Mesenchymal stem cell (in vitro differentiated cells and primary cell): Measurements from ENCODE around the gene ASMTL.
"Not testable (repeated sequence)": the region's sequence is repeated elsewhere in the genome, so short reads cannot be mapped to it uniquely, and the experiment has no call there.

Source experiments
- DNase-seq: peaks from one replicate; pipeline ENCODE4 v3.0.0-alpha.2; 2013
- H2AFZ ChIP-seq: one replicate; pipeline ENCODE4 v1.6.1; 2013; ENCODE audit warnings: low read depth, mild to moderate bottlenecking, control low read depth, inconsistent platforms, low read length, moderate library complexity
- H2AK5ac ChIP-seq: 2 replicates; pipeline ENCODE4 v1.6.1; 2013; ENCODE audit warnings: low read length, moderate library complexity, mild to moderate bottlenecking, inconsistent platforms; ENCODE audit not compliant: severe bottlenecking
- H2BK120ac ChIP-seq: one replicate; pipeline ENCODE4 v1.6.1; 2013; ENCODE audit warnings: low read depth, mild to moderate bottlenecking, inconsistent platforms, low read length, moderate library complexity
- H2BK12ac ChIP-seq, 2 experiments: one replicate each; pipeline ENCODE4 v1.6.1; 2013; ENCODE audit warnings: inconsistent platforms in 2 of 2, low read length in 2 of 2, mild to moderate bottlenecking in 2 of 2, moderate library complexity in 2 of 2, control low read depth in 1 of 2
- H2BK15ac ChIP-seq: one replicate; pipeline ENCODE4 v1.6.1; 2013; ENCODE audit warnings: mild to moderate bottlenecking, low read depth, inconsistent platforms; ENCODE audit not compliant: poor library complexity, severe bottlenecking
- H2BK5ac ChIP-seq: 2 replicates; pipeline ENCODE4 v1.6.1; 2013; ENCODE audit warnings: low read depth, mild to moderate bottlenecking, low read length, control low read depth, inconsistent platforms; ENCODE audit not compliant: poor library complexity, severe bottlenecking
- H3K14ac ChIP-seq, 2 experiments: one replicate each; pipeline ENCODE4 v1.6.1; 2013; ENCODE audit warnings: inconsistent platforms in 2 of 2, low read length in 2 of 2, control low read depth in 1 of 2, mild to moderate bottlenecking in 1 of 2, moderate library complexity in 1 of 2
- H3K18ac ChIP-seq, 2 experiments: one replicate each; pipeline ENCODE4 v1.6.1; 2013; ENCODE audit warnings: inconsistent platforms in 2 of 2, low read length in 2 of 2, control low read depth in 1 of 2, low read depth in 1 of 2, mild to moderate bottlenecking in 1 of 2
- H3K23ac ChIP-seq, 2 experiments: one replicate each; pipeline ENCODE4 v1.6.1; 2013; ENCODE audit warnings: inconsistent platforms in 2 of 2, low read length in 2 of 2, mild to moderate bottlenecking in 2 of 2, moderate library complexity in 2 of 2, control low read depth in 1 of 2
- H3K27ac ChIP-seq: 2 replicates; pipeline ENCODE4 v1.5.1; 2013; ENCODE audit warnings: mild to moderate bottlenecking, moderate library complexity, low read length, control low read depth, inconsistent platforms; ENCODE audit not compliant: poor library complexity, severe bottlenecking
- H3K27me3 ChIP-seq, 2 experiments: 2 replicates each; pipeline versions ENCODE4 v1.6.1 to v1.7.0; 2013; ENCODE audit warnings: low read length in 2 of 2, mild to moderate bottlenecking in 2 of 2, moderate library complexity in 2 of 2, control low read depth in 1 of 2, inconsistent platforms in 1 of 2; ENCODE audit not compliant: control insufficient read depth in 1 of 2, insufficient read depth in 1 of 2
- H3K36me3 ChIP-seq, 2 experiments: 2 replicates each; pipeline versions ENCODE4 v1.6.1 to v1.7.0; 2013; ENCODE audit warnings: low read length in 2 of 2, control low read depth in 1 of 2, inconsistent platforms in 1 of 2, low read depth in 1 of 2, mild to moderate bottlenecking in 1 of 2; ENCODE audit not compliant: insufficient read depth in 2 of 2, control insufficient read depth in 1 of 2
- H3K4ac ChIP-seq, 2 experiments: one replicate each; pipeline ENCODE4 v1.6.1; 2013; ENCODE audit warnings: inconsistent platforms in 2 of 2, low read length in 2 of 2, mild to moderate bottlenecking in 2 of 2, moderate library complexity in 2 of 2, control low read depth in 1 of 2, low read depth in 1 of 2
- H3K4me1 ChIP-seq: 2 replicates; pipeline ENCODE4 v1.6.1; 2013; ENCODE audit warnings: low read depth, low read length, control low read depth; ENCODE audit not compliant: control insufficient read depth, insufficient read depth
- H3K4me2 ChIP-seq: 2 replicates; pipeline ENCODE4 v1.6.1; 2013; ENCODE audit warnings: low read length, mild to moderate bottlenecking, inconsistent platforms; ENCODE audit not compliant: poor library complexity, severe bottlenecking
- H3K4me3 ChIP-seq, 2 experiments: 2 replicates each; pipeline versions ENCODE4 v1.5.1 to v1.7.0; 2013; ENCODE audit warnings: low read length in 2 of 2, mild to moderate bottlenecking in 2 of 2, control low read depth in 1 of 2, low read depth in 1 of 2; ENCODE audit not compliant: insufficient read depth in 1 of 2
- H3K79me1 ChIP-seq: replicated peaks from 2 replicates; pipeline ENCODE4 v1.6.1; 2013; ENCODE audit warnings: mild to moderate bottlenecking, control low read depth, low read length, inconsistent platforms; ENCODE audit not compliant: poor library complexity, severe bottlenecking
- H3K9ac ChIP-seq: 2 replicates; pipeline ENCODE4 v1.7.0; 2013; ENCODE audit warnings: mild to moderate bottlenecking, low read length, moderate library complexity
- H3K9me3 ChIP-seq: 2 replicates; pipeline ENCODE4 v1.7.0; 2013; ENCODE audit warnings: mild to moderate bottlenecking, low read length; ENCODE audit not compliant: control insufficient read depth
- H4K8ac ChIP-seq: one replicate; pipeline ENCODE4 v1.6.1; 2013; ENCODE audit warnings: inconsistent platforms, mild to moderate bottlenecking, low read length, moderate library complexity
- H4K91ac ChIP-seq: one replicate; pipeline ENCODE4 v1.6.1; 2013; ENCODE audit warnings: mild to moderate bottlenecking, low read length, inconsistent platforms
- WGBS: methylation state at CpG from one replicate; pipeline ENCODE4 v1.1.7; 2013; ENCODE audit warnings: mixed read lengths; 5-methylcytosine and 5-hydroxymethylcytosine counted together

ASMTL gene

DNA sequence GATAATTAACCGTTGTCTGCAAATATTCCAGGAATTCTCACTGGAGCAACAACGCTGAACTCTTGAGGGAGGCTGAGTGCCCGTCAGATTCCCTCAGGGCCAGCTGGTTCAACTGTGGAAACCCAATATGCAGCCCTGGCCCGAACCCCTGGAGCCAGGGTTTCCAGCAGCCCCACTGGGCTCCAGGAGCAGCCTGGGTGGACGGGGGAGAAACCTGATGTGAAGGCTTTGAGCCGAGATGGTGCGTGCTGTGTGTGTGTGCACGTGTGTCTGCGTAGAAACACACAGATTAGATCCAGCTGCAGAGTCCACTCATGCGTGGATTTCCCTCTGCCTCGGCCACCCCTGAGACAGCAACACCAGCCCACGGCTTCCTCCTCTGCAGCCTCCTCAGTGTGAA is 41.4 kb downstream of the ASMTL start:
- Histone ChIP-seq H3K79me1 (peaks cover 8% of the 10 kb centered on the region), H3K14ac (no peak overlapping the region), H3K4me3 (no peak overlapping the region), H2BK120ac (no peak overlapping the region), H3K4me2 (peak overlapping the region; percentile 38), H2AK5ac (no peak overlapping the region), H2BK15ac (no peak overlapping the region), H2AFZ (no peak overlapping the region), H3K9ac (no peak overlapping the region), H2BK12ac (no peak overlapping the region), H4K91ac (no peak overlapping the region), H3K18ac (no peak overlapping the region), H3K36me3 (peaks cover 53 to 54% of the 10 kb centered on the region in 2 experiments), H2BK5ac (no peak overlapping the region), H4K8ac (no peak overlapping the region), H3K4me1 (peaks cover 9% of the 10 kb centered on the region), H3K27ac (peak overlapping the region; percentile 66), H3K27me3 (no peaks in the 10 kb centered on the region), H3K23ac (no peak overlapping the region), H3K9me3 (no peaks in the 10 kb centered on the region), H3K4ac (no peak overlapping the region)
- no peak for DNase-seq
- 94% methylated on average over 12 of the region's 12 CpGs for WGBS

DNA sequence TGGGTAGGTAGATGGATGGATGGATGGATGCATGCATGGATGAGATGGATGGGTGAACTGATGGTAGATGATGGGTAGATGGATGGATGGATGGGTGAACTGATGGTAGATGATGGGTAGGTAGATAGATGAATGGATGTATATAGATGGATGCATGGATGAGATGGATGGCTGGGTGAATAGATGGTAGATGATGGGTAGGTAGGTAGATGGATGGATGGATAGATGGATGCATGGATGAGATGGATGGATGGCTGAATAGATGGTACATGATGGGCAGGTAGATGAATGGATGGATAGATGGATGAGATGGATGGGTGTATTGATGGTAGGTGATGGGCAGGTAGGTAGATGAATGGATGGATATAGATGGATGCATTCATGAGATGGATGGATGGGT is 45.7 kb downstream of the ASMTL start:
- H3K23ac ChIP-seq = no peak overlapping the region
- no peak overlapping the region for H3K9ac ChIP-seq
- H3K36me3 ChIP-seq = peaks cover 39 to 61% of the 10 kb centered on the region in 2 experiments
- H3K27me3 ChIP-seq = no peaks in the 10 kb centered on the region
- H3K14ac ChIP-seq = no peak overlapping the region
- peaks cover 11% of the 10 kb centered on the region for H3K79me1 ChIP-seq
- H3K4me3 ChIP-seq = no peak overlapping the region
- H2BK120ac ChIP-seq = no peak overlapping the region
- H3K27ac ChIP-seq = no peak overlapping the region
- no peak overlapping the region for H2BK5ac ChIP-seq
- H2AFZ ChIP-seq = no peak overlapping the region
- H2BK12ac ChIP-seq = no peak overlapping the region
- no peak overlapping the region for H2BK15ac ChIP-seq
- H3K4ac ChIP-seq = no peak overlapping the region
- H4K8ac ChIP-seq = no peak overlapping the region
- no peak overlapping the region for H4K91ac ChIP-seq
- no peak overlapping the region for H3K18ac ChIP-seq
- H3K9me3 ChIP-seq = no peaks in the 10 kb centered on the region
- DNase-seq = no peak
- no peak overlapping the region for H3K4me2 ChIP-seq
- H2AK5ac ChIP-seq = no peak overlapping the region
- peaks cover 6% of the 10 kb centered on the region for H3K4me1 ChIP-seq

DNA sequence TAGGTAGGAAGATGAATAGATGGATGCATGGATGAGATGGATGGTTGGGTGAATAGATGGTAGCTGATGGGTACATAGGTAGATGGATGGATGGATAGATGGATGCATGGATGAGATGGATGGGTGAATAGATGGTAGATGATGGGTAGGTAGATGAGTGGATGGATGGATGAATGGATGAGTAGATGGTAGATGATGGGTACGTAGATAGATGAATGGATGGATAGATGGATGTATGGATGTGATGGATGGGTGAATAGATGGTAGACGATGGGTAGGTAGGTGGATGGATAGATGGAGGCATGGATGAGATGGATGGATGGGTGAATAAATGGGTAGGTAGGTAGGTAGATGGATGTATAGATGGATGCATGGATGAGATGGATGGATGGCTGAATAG is 46.9 kb downstream of the ASMTL start:
- not testable (repeated sequence) for H2BK12ac ChIP-seq, H3K27me3 ChIP-seq, H3K27ac ChIP-seq, H3K9me3 ChIP-seq, H3K4me1 ChIP-seq, H3K14ac ChIP-seq, H4K91ac ChIP-seq, H2BK5ac ChIP-seq, H2AFZ ChIP-seq, H3K18ac ChIP-seq, DNase-seq, H3K4me3 ChIP-seq, H4K8ac ChIP-seq, H3K23ac ChIP-seq, H3K9ac ChIP-seq, H2BK15ac ChIP-seq, H2AK5ac ChIP-seq, H3K4ac ChIP-seq, H2BK120ac ChIP-seq, H3K4me2 ChIP-seq
- 99% methylated on average over 2 of the region's 2 CpGs for WGBS
- H3K79me1 ChIP-seq = peaks cover 18% of the 10 kb centered on the region
- H3K36me3 ChIP-seq = peaks cover 43 to 64% of the 10 kb centered on the region in 2 experiments

- not testable (repeated sequence) for H4K8ac ChIP-seq, H2AFZ ChIP-seq, H2BK120ac ChIP-seq, H3K4me3 ChIP-seq, H3K14ac ChIP-seq, H4K91ac ChIP-seq, H3K9ac ChIP-seq, H3K27me3 ChIP-seq, H2BK5ac ChIP-seq, H2BK15ac ChIP-seq, H3K4ac ChIP-seq, H3K4me1 ChIP-seq, H2AK5ac ChIP-seq, DNase-seq, H3K18ac ChIP-seq, H3K4me2 ChIP-seq, H3K9me3 ChIP-seq, H2BK12ac ChIP-seq, H3K27ac ChIP-seq, H3K23ac ChIP-seq
- peaks cover 22% of the 10 kb centered on the region for H3K79me1 ChIP-seq
- 97% methylated on average over 3 of the region's 3 CpGs for WGBS
- H3K36me3 ChIP-seq = peaks cover 46 to 77% of the 10 kb centered on the region in 2 experiments
These were observed 48.8 kb downstream of the ASMTL start for GRCh38 chrX:1403867-1404266.
